Prostate gland (tissue), 2 donors: ENCODE results near the gene GPR179.

Experiments used
- POLR2A ChIP-seq: fragments of 450-650 bp; IDR thresholded peaks from one replicate; pipeline ENCODE4 v1.6.1; 2016; ENCODE audit warnings: antibody characterized with exemption, mild to moderate bottlenecking
- TF ChIP-seq, protein P1 (sequence below), 4 experiments: fragments of 200-600 bp in 2 of 4; fragments of 450-650 bp in 2 of 4; sonication (generic) in 2 of 4; IDR thresholded peaks; 1 replicate in 3 of 4; 2 replicates in 1 of 4; pipeline ENCODE4 v1.5.1; 2016 to 2019; ENCODE audit warnings: antibody characterized with exemption in 4 of 4, mild to moderate bottlenecking in 2 of 4, moderate library complexity in 2 of 4

DNA sequence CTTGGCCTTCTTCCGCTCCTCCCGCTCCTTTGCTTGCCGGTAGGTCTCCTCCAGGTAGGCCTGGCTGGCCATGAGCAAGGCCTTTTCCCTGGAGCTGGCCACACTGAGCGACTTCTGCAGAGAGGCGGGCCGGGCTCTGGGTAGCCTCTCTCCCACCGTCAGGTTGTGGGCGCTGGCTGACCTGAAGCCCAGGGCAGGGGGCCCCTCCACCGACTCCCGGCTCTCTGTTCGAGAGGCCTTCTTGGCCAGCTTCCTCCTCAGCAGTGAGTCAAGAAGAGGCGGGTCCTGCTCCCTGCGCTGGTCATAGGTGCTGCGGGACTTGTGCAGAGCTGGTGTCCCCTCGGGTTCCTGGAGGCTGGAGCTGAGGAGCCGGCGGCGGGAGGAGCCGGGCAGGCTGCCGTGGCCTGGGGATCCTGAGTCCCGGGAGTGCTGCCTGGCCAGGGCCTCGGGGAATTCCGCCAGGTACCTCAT is 12.8 kb downstream of the GPR179 start:
- TF ChIP-seq, protein P1, sequence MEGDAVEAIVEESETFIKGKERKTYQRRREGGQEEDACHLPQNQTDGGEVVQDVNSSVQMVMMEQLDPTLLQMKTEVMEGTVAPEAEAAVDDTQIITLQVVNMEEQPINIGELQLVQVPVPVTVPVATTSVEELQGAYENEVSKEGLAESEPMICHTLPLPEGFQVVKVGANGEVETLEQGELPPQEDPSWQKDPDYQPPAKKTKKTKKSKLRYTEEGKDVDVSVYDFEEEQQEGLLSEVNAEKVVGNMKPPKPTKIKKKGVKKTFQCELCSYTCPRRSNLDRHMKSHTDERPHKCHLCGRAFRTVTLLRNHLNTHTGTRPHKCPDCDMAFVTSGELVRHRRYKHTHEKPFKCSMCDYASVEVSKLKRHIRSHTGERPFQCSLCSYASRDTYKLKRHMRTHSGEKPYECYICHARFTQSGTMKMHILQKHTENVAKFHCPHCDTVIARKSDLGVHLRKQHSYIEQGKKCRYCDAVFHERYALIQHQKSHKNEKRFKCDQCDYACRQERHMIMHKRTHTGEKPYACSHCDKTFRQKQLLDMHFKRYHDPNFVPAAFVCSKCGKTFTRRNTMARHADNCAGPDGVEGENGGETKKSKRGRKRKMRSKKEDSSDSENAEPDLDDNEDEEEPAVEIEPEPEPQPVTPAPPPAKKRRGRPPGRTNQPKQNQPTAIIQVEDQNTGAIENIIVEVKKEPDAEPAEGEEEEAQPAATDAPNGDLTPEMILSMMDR (IDR thresholded peaks at IDR 0.05): no peak
- no peak for TF ChIP-seq POLR2A
